Heart right ventricle (tissue), 16 donors: ENCODE measurements around the gene HPD. TPM values are rescaled to one million over a fixed set of nuclear protein-coding genes. Genes with fewer than 3 reads are reported as not detected.

Experiments
- ATAC-seq, 8 donors: fragments of 200-7000 bp; cut with Tn5 transposase; one replicate each; pipeline ENCODE4 v1.9.1; 2020; ENCODE audit warnings: mild to moderate bottlenecking in 8 of 8, moderate library complexity in 8 of 8, moderate number of reproducible peaks in 1 of 8
- DNase-seq, 2 donors: peaks; one replicate each; pipeline ENCODE4 v3.0.0-alpha.2; 2020
- H3K27ac ChIP-seq, 10 donors: fragments of 200-600 bp; sonication (generic) in 2 of 10; one replicate each; pipeline versions ENCODE4 v1.5.0 to v1.8.0; 2020 to 2022; ENCODE audit warnings: mild to moderate bottlenecking in 3 of 10
- H3K27me3 ChIP-seq, 7 donors: fragments of 200-600 bp; one replicate each; pipeline ENCODE4 v1.8.0; 2021 to 2022; ENCODE audit warnings: mild to moderate bottlenecking in 2 of 7
- H3K36me3 ChIP-seq, 9 donors: fragments of 200-600 bp; sonication (generic) in 1 of 9; one replicate each; pipeline versions ENCODE4 v1.5.0 to v1.8.0; 2020 to 2022; ENCODE audit warnings: mild to moderate bottlenecking in 2 of 9
- H3K4me1 ChIP-seq, 9 donors: fragments of 200-600 bp; sonication (generic) in 1 of 9; one replicate each; pipeline versions ENCODE4 v1.5.0 to v1.8.0; 2020 to 2022; ENCODE audit warnings: mild to moderate bottlenecking in 4 of 9
- H3K4me3 ChIP-seq, 10 donors: fragments of 200-600 bp; sonication (generic) in 2 of 10; one replicate each; pipeline versions ENCODE4 v1.5.0 to v1.8.0; 2020 to 2022; ENCODE audit warnings: mild to moderate bottlenecking in 7 of 10, moderate library complexity in 2 of 10
- H3K9me3 ChIP-seq, 11 donors: fragments of 200-600 bp in 10 of 11; sonication (generic) in 2 of 11; one replicate each; pipeline versions ENCODE4 v1.5.0 to v1.8.0; 2013 to 2022; ENCODE audit warnings: mild to moderate bottlenecking in 2 of 11, control low read depth in 1 of 11, moderate library complexity in 1 of 11
- WGBS, 2 donors: extraction: QIAGEN DNeasy Blood & Tissue Kit; methylation state at CpG; one replicate each; pipeline ENCODE4 v1.1.7; 2013; ENCODE audit warnings: inconsistent platforms in 1 of 2; 5-methylcytosine and 5-hydroxymethylcytosine counted together
- intact Hi-C, 10 donors: fragments of 100-400 bp; cut with DNase I; formaldehyde crosslinking; loops; one replicate each; pipeline versions ENCODE4 v1.11.1 to v1.14.2; 2022
- polyA plus RNA-seq, 2 donors: library from polyadenylated mRNA; stranded (reverse); fragments of 200-250 nt; gene quantifications; one replicate each; pipeline ENCODE4 v1.2.3, GENCODE V29; 2013
- total RNA-seq, 10 donors: library from RNA; stranded (reverse); fragmentation: NEBNext Ultra II Directional in 3 of 10; extraction: Animal tissue kit (Norgen Biotek cat#: 25700) in 3 of 10; gene quantifications; one replicate each; pipeline versions ENCODE4 v1.2.1 to v1.2.4, GENCODE V29; 2021 to 2023
- TF ChIP-seq, protein P1 (sequence below), 9 donors: fragments of 200-600 bp; sonication (generic) in 2 of 9; IDR thresholded peaks; one replicate each; pipeline versions ENCODE4 v1.5.0 to v1.8.0; 2021 to 2022; ENCODE audit warnings: antibody characterized with exemption in 9 of 9, mild to moderate bottlenecking in 5 of 9, moderate library complexity in 1 of 9
- donor health status: Arrhythmogenic right ventricular cardiomyopathy.
- donor health status: ischemic (EF 13 %, LVEDD 7.1; RV severe dilation, severe dysfunction).
- donor health status: healthy with polysubstance abuse.
- donor health status: DM: no; HTN: yes; CAD: no.
- donor health status: DM: no; HTN: no; CAD: no.
- donor health status: ischemic (EF 25% LVEDD 6.9; RV normal size, moderate dysfunction).
- donor health status: ischemic (EF 25% LVEDD 5.7; RV mildly dilated, moderate dysfunction).
- donor health status: healthy.
- donor health status: DM: yes; HTN: yes; CAD: no.
- donor health status: Ischemic cardiomyopathy.
- donor health status: ischemic (EF 35%, LVEDD 5.7; RV mildly dilated, moderate dysfunction).
- donor health status: nonischemic (EF 11% LVEDD 7.7; RV severe dilation, severe dysfunction).
- donor health status: DM: yes; HTN: yes; CAD: no.
- donor health status: PGD.
- donor health status: ischemic (EF 29% LVEDD 5.4; RV normal size, mild dysfunction).
- donor health status: nonischemic (EF 23%, LVEDD 6.1; RV moderate dilation, normal function).

HPD gene
- total and polyA plus RNA-seq, 12 donors = 0.24 to 3.4 (median 1.2) TPM

- Histone ChIP-seq H3K36me3 (peaks cover 5 to 78% (median 21%) of the 10 kb centered on the region in 9 donors), H3K4me3 (peak overlapping the region in 1 of 10 donors; percentile 68), H3K27ac (peak overlapping the region in 2 of 10 donors; percentile 80 to 82), H3K27me3 (no peaks in the 10 kb centered on the region), H3K9me3 (no peaks in the 10 kb centered on the region), H3K4me1 (peaks cover 27 to 67% (median 60%) of the 10 kb centered on the region in 9 donors)
- DNase-seq = no peak
- TF ChIP-seq, protein P1, sequence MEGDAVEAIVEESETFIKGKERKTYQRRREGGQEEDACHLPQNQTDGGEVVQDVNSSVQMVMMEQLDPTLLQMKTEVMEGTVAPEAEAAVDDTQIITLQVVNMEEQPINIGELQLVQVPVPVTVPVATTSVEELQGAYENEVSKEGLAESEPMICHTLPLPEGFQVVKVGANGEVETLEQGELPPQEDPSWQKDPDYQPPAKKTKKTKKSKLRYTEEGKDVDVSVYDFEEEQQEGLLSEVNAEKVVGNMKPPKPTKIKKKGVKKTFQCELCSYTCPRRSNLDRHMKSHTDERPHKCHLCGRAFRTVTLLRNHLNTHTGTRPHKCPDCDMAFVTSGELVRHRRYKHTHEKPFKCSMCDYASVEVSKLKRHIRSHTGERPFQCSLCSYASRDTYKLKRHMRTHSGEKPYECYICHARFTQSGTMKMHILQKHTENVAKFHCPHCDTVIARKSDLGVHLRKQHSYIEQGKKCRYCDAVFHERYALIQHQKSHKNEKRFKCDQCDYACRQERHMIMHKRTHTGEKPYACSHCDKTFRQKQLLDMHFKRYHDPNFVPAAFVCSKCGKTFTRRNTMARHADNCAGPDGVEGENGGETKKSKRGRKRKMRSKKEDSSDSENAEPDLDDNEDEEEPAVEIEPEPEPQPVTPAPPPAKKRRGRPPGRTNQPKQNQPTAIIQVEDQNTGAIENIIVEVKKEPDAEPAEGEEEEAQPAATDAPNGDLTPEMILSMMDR (IDR thresholded peaks at IDR 0.05) = no peak
- intact Hi-C loops = loop anchor here in 5 of 10 donors (2.0 to 10.0 kb wide), 5 partner anchors 16 to 113 kb away; partner anchors contain the start of gene PSMD9 (in 1 of the 5)
- ATAC-seq = no peak
- 60 to 73% methylated on average over 30 to 33 of the region's 33 CpGs for WGBS, 2 donors
Observed at GRCh38 chr12:121810234-121810817, 48.3 kb downstream of the HPD start.

DNA sequence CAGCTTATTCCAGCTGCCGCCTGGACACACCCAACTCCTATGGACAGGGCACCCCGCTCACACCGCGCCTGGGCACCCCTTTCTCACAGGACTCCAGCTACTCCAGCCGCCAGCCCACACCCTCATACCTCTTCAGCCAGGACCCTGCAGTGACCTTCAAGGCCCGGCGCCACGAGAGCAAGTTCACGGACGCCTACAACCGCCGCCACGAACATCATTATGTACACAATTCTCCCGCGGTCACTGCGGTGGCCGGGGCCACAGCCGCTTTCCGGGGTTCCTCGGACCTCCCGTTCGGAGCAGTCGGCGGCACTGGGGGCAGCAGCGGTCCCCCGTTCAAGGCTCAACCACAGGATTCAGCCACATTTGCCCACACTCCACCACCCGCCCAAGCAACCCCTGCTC is 48.9 kb downstream of the HPD start:
- ATAC-seq (no peak), DNase-seq (no peak)
- peaks cover 0 to 72% (median 19%) of the 10 kb centered on the region in 9 donors for H3K36me3 ChIP-seq
- H3K9me3 ChIP-seq = no peaks in the 10 kb centered on the region
- H3K4me3 ChIP-seq = no peak overlapping the region
- 93% methylated on average over 27 of the region's 27 CpGs for WGBS, 2 donors
- intact Hi-C loops = loop anchor here in 5 of 10 donors (2.0 to 10.0 kb wide), 5 partner anchors 15 to 112 kb away; partner anchors contain the start of gene PSMD9 (in 1 of the 5)
- H3K4me1 ChIP-seq = peaks cover 27 to 73% (median 66%) of the 10 kb centered on the region in 9 donors
- TF ChIP-seq, protein P1 (IDR thresholded peaks at IDR 0.05) = no peak
- H3K27ac ChIP-seq = no peak overlapping the region
- no peaks in the 10 kb centered on the region for H3K27me3 ChIP-seq

DNA sequence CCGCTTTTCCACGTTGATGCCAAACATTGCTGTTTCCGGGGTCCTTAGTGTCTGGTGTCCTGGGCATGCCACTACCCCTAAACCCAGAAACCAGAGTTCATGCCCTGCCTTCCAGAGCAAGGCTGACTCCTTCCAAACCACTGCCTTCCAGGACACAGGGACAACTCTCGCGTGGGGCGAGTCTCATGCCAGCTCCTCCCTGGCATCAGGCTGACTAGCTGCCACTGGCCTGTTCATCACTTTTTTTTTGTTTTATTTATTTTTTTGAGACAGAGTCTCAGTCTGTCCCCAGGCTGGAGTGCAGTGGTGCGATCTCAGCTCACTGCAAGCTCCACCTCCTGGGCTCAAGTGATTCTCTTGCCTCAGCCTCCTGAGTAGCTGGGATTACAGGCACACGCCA is 50.0 kb downstream of the HPD start:
- 84 to 91% methylated on average over 8 of the region's 8 CpGs for WGBS, 2 donors
- DNase-seq (no peak), ATAC-seq (no peak)
- H3K9me3 ChIP-seq = no peaks in the 10 kb centered on the region
- intact Hi-C loops = no loop called here
- TF ChIP-seq, protein P1 (IDR thresholded peaks at IDR 0.05) = no peak
- H3K36me3 ChIP-seq = peaks cover 0 to 64% (median 18%) of the 10 kb centered on the region in 9 donors
- no peak overlapping the region for H3K4me3 ChIP-seq
- no peak overlapping the region for H3K27ac ChIP-seq
- H3K4me1 ChIP-seq = peaks cover 27 to 69% (median 63%) of the 10 kb centered on the region in 9 donors
- H3K27me3 ChIP-seq = no peaks in the 10 kb centered on the region

DNA sequence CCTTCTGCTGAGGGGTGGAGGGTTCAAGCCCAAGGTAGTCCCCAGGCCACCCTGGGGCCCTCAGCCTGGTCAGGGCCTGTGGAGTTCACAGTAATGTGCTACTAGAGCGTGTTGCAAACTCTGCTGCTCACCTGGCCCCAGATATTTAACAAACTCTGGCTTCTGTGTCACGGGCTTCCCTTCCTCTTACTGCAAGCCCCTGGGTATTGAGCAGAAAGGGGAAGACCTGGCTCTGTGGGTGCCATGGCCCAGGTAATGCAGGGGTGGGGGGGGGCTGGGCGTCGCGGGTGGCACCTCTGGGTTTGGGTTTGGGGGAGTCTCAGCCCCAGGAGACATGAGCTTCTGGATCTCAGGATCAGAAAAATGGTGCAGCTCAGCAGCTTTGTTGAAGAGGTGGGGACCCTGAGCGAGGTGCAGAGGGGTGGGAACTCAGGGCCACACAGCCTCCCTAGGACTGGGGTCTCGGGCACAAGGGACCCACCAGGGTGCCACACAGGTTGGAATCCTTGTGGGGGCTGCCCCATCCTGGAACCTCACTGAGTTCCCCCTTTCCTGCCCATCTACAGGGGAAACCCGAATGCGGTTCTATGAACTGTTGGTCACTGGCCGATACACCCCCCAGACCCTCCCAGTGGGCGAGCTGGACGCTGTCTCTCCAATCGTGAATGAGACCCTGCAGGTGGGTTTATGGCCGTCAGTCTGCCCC is 50.9 kb downstream of the HPD start:
- intact Hi-C loops = no loop called here
- ATAC-seq (no peak), DNase-seq (no peak)
- WGBS, 2 donors = 81 to 87% methylated on average over 14 of the region's 14 CpGs
- Histone ChIP-seq H3K4me1 (peaks cover 27 to 61% (median 55%) of the 10 kb centered on the region in 9 donors), H3K36me3 (peaks cover 0 to 56% (median 18%) of the 10 kb centered on the region in 9 donors), H3K27me3 (no peaks in the 10 kb centered on the region), H3K9me3 (no peaks in the 10 kb centered on the region), H3K4me3 (no peak overlapping the region), H3K27ac (no peak overlapping the region)
- TF ChIP-seq, protein P1 (IDR thresholded peaks at IDR 0.05) = no peak
